ENCODE data around the gene CACNA1G. TPM values are rescaled to one million over a fixed set of nuclear protein-coding genes. Genes with fewer than 3 reads are reported as not detected.

The CACNA1G gene
- total RNA-seq, 1 experiment from 2014 or later = 6.7 TPM

GRCh38 chr17:50551884-50552283 lies 8.6 kb upstream of the CACNA1G start:
- no peak for TF ChIP-seq CREM (CRISPR knock-in tag; IDR thresholded peaks at IDR 0.05)
- TF ChIP-seq SMAD3 (CRISPR knock-in tag; IDR thresholded peaks at IDR 0.05; ENCODE audit: borderline replicate concordance) = no peak
- no peak for TF ChIP-seq CBFB (CRISPR knock-in tag; IDR thresholded peaks at IDR 0.05; ENCODE audit: low read depth)
- no peak for TF ChIP-seq TCF7 (CRISPR knock-in tag; IDR thresholded peaks at IDR 0.05; ENCODE audit: low read depth)
- TF ChIP-seq CDX4 (CRISPR knock-in tag; IDR thresholded peaks at IDR 0.05; ENCODE audit: borderline replicate concordance) = no peak
- no peak for TF ChIP-seq AR (CRISPR knock-in tag; IDR thresholded peaks at IDR 0.05)
- no peak for TF ChIP-seq ZNF232 (CRISPR knock-in tag; IDR thresholded peaks at IDR 0.05)
- TF ChIP-seq NFE2L1 (CRISPR knock-in tag; IDR thresholded peaks at IDR 0.05) = no peak
- TF ChIP-seq, protein P1, sequence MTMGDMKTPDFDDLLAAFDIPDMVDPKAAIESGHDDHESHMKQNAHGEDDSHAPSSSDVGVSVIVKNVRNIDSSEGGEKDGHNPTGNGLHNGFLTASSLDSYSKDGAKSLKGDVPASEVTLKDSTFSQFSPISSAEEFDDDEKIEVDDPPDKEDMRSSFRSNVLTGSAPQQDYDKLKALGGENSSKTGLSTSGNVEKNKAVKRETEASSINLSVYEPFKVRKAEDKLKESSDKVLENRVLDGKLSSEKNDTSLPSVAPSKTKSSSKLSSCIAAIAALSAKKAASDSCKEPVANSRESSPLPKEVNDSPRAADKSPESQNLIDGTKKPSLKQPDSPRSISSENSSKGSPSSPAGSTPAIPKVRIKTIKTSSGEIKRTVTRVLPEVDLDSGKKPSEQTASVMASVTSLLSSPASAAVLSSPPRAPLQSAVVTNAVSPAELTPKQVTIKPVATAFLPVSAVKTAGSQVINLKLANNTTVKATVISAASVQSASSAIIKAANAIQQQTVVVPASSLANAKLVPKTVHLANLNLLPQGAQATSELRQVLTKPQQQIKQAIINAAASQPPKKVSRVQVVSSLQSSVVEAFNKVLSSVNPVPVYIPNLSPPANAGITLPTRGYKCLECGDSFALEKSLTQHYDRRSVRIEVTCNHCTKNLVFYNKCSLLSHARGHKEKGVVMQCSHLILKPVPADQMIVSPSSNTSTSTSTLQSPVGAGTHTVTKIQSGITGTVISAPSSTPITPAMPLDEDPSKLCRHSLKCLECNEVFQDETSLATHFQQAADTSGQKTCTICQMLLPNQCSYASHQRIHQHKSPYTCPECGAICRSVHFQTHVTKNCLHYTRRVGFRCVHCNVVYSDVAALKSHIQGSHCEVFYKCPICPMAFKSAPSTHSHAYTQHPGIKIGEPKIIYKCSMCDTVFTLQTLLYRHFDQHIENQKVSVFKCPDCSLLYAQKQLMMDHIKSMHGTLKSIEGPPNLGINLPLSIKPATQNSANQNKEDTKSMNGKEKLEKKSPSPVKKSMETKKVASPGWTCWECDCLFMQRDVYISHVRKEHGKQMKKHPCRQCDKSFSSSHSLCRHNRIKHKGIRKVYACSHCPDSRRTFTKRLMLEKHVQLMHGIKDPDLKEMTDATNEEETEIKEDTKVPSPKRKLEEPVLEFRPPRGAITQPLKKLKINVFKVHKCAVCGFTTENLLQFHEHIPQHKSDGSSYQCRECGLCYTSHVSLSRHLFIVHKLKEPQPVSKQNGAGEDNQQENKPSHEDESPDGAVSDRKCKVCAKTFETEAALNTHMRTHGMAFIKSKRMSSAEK (CRISPR knock-in tag; IDR thresholded peaks at IDR 0.05; ENCODE audit: borderline replicate concordance) = no peak
- TF ChIP-seq ATF1 (CRISPR knock-in tag; IDR thresholded peaks at IDR 0.05) = no peak
- TF ChIP-seq ESRRA (CRISPR knock-in tag; IDR thresholded peaks at IDR 0.05; ENCODE audit: borderline replicate concordance) = no peak
- no peak for TF ChIP-seq IRF1 (CRISPR knock-in tag; IDR thresholded peaks at IDR 0.05)
- no peak for TF ChIP-seq STAT6 (CRISPR knock-in tag; conservative IDR thresholded peaks at IDR 0.05; ENCODE audit: low read depth)
- no peak for TF ChIP-seq ZNF219 (CRISPR knock-in tag; IDR thresholded peaks at IDR 0.05; ENCODE audit: borderline replicate concordance)
- no peak for TF ChIP-seq GABPB1 (CRISPR knock-in tag; IDR thresholded peaks at IDR 0.05)
- TF ChIP-seq NR1H2 (CRISPR knock-in tag; IDR thresholded peaks at IDR 0.05) = no peak
- no peak for TF ChIP-seq PREB (CRISPR knock-in tag; IDR thresholded peaks at IDR 0.05; ENCODE audit: borderline replicate concordance)
- TF ChIP-seq NR3C1 (CRISPR knock-in tag; conservative IDR thresholded peaks at IDR 0.05; ENCODE audit: low read depth) = no peak
- no peak for TF ChIP-seq ZSCAN18 (CRISPR knock-in tag; IDR thresholded peaks at IDR 0.05)
- TF ChIP-seq NFYB (CRISPR knock-in tag; conservative IDR thresholded peaks at IDR 0.05; ENCODE audit: low read depth) = no peak
- Mint-ChIP-seq H3K36me3 (no peaks in the 10 kb centered on the region), H3K4me3 (no peak overlapping the region), H3K4me1 (peaks cover 6% of the 10 kb centered on the region; the same call in 1 of the 2 replicates), H3K27ac (no peak overlapping the region), H3K27me3 (ENCODE audit: low read depth) (peaks cover 7% of the 10 kb centered on the region), H3K9me3 (no peaks in the 10 kb centered on the region)
- DNase-seq (ENCODE audit: low spot score) (no peak), ATAC-seq (no peak)
- ChIA-PET POLR2A (interaction anchor here (1.0 kb wide), 1 partner anchor 315 kb away, joined by 6 read pairs; the partner anchor contains the start of gene TOB1), CTCF (interaction anchor here (1.6 to 5.6 kb wide), 6 partner anchors 10 to 78 kb away, joined by 3 to 313 read pairs (median 24); partner anchors contain the start of gene CACNA1G)
